GM18951 (cell line): Measurements from ENCODE around the gene DEFB129.

Source experiments
- POLR2A ChIP-seq: IDR thresholded peaks from 4 replicates; pipeline ENCODE4 v1.6.1; 2011; ENCODE audit warnings: mild to moderate bottlenecking; ENCODE audit not compliant: insufficient read length, insufficient read depth; ENCODE audit errors: extremely low read depth
- in situ Hi-C: fragments of 300-500 bp; cut with MboI; formaldehyde crosslinking; loops from one replicate; pipeline ENCODE4 v1.12.0; 2022; ENCODE audit warnings: low sequenced_read_pairs, mixed read lengths, inconsistent platforms; ENCODE audit not compliant: unreplicated experiment

The DEFB129 gene

GRCh38 chr20:263701-264100 lies 36.6 kb downstream of the DEFB129 start:
- in situ Hi-C loops: no loop called here
- TF ChIP-seq POLR2A: no peak

GRCh38 chr20:266596-267562 lies 39.8 kb downstream of the DEFB129 start:
- peak; percentile 42 for TF ChIP-seq POLR2A
- in situ Hi-C loops: no loop called here

- TF ChIP-seq POLR2A: no peak
- in situ Hi-C loops: no loop called here
These were observed 43.5 kb downstream of the DEFB129 start for GRCh38 chr20:270517-270916.

- TF ChIP-seq POLR2A: no peak
- in situ Hi-C loops: no loop called here
These were observed 44.0 kb downstream of the DEFB129 start for GRCh38 chr20:271069-271468.

GRCh38 chr20:271528-271927 lies 44.5 kb downstream of the DEFB129 start:
- no peak for TF ChIP-seq POLR2A
- in situ Hi-C loops: no loop called here

- in situ Hi-C loops: no loop called here
- TF ChIP-seq POLR2A: no peak
These were observed 45.7 kb downstream of the DEFB129 start for GRCh38 chr20:272718-273117.

- in situ Hi-C loops: no loop called here
- no peak for TF ChIP-seq POLR2A
These were observed 46.8 kb downstream of the DEFB129 start for GRCh38 chr20:273884-274283.

GRCh38 chr20:275791-276190 lies 48.7 kb downstream of the DEFB129 start:
- in situ Hi-C loops: no loop called here
- no peak for TF ChIP-seq POLR2A

GRCh38 chr20:276620-277495 lies 49.8 kb downstream of the DEFB129 start:
- no peak for TF ChIP-seq POLR2A

GRCh38 chr20:277496-277781 lies 50.4 kb downstream of the DEFB129 start:
- no peak for TF ChIP-seq POLR2A
- in situ Hi-C loops: no loop called here

More at GRCh38 chr20:276620-277495, 49.8 kb downstream of the DEFB129 start:
- in situ Hi-C loops: no loop called here

GRCh38 chr20:278181-278580 lies 51.1 kb downstream of the DEFB129 start:
- TF ChIP-seq POLR2A: no peak
- in situ Hi-C loops: no loop called here

- in situ Hi-C loops: no loop called here
- no peak for TF ChIP-seq POLR2A
These were observed 51.8 kb downstream of the DEFB129 start for GRCh38 chr20:278607-279571.
